ENCODE results near the gene MS4A12.

The MS4A12 gene

GRCh38 chr11:60500276-60500910, 7.8 kb downstream of the MS4A12 start:
- no peak for TF ChIP-seq CTCF (IDR thresholded peaks at IDR 0.05)

- TF ChIP-seq CTCF (IDR thresholded peaks at IDR 0.05): no peak
These were observed 9.7 kb downstream of the MS4A12 start for GRCh38 chr11:60502221-60502775.

- TF ChIP-seq CTCF (IDR thresholded peaks at IDR 0.05): no peak
These were observed 11.8 kb downstream of the MS4A12 start for GRCh38 chr11:60504219-60504905.

- no peak for TF ChIP-seq CTCF (IDR thresholded peaks at IDR 0.05)
These were observed 18.8 kb downstream of the MS4A12 start for GRCh38 chr11:60511393-60511792.

GRCh38 chr11:60512651-60513225, 20.2 kb downstream of the MS4A12 start:
- TF ChIP-seq CTCF (IDR thresholded peaks at IDR 0.05): no peak

- TF ChIP-seq CTCF (IDR thresholded peaks at IDR 0.05): no peak
These were observed 21.2 kb downstream of the MS4A12 start for GRCh38 chr11:60513496-60514460.
